Fibroblast of the aortic adventitia (primary cell): ENCODE results near the gene DYNLL1. TPM values are rescaled to one million over a fixed set of nuclear protein-coding genes. Genes with fewer than 3 reads are reported as not detected.
"Not testable (repeated sequence)": the region's sequence is repeated elsewhere in the genome, so short reads cannot be mapped to it uniquely, and the experiment has no call there.

Source experiments
- DNase-seq: peaks from one replicate; pipeline ENCODE4 v3.0.0-alpha.2; 2010; ENCODE audit warnings: low read depth
- H3K4me3 ChIP-seq: 2 replicates; pipeline ENCODE4 v1.5.1; 2011; ENCODE audit warnings: low read depth, mild to moderate bottlenecking, control low read depth, low read length, moderate library complexity
- CTCF ChIP-seq: IDR thresholded peaks from 2 replicates; pipeline ENCODE4 v1.5.1; 2011; ENCODE audit warnings: mild to moderate bottlenecking, low read length, control low read depth, inconsistent platforms; ENCODE audit not compliant: insufficient read depth
- total RNA-seq: library from RNA; depleted of rRNA; stranded (reverse); fragments of >200 nt; gene quantifications from 2 replicates; pipeline ENCODE4 v1.2.3, GENCODE V29; 2012; ENCODE audit warnings: low replicate concordance

DYNLL1 gene
- total RNA-seq, 1 donor, result 453 TPM

- no peak overlapping the region for H3K4me3 ChIP-seq
- TF ChIP-seq CTCF, result no peak
- DNase-seq, result no peak
Measured at GRCh38 chr12:120475643-120476042, 20.3 kb upstream of the DYNLL1 start.

- no peak overlapping the region for H3K4me3 ChIP-seq
- TF ChIP-seq CTCF, result no peak
- DNase-seq, result no peak
Measured at GRCh38 chr12:120479458-120479857, 16.5 kb upstream of the DYNLL1 start.

GRCh38 chr12:120480211-120480610, 15.7 kb upstream of the DYNLL1 start:
- DNase-seq, result no peak
- H3K4me3 ChIP-seq, result no peak overlapping the region
- no peak for TF ChIP-seq CTCF

GRCh38 chr12:120481022-120481767, 14.7 kb upstream of the DYNLL1 start:
- no peak for TF ChIP-seq CTCF
- H3K4me3 ChIP-seq, result no peak overlapping the region

GRCh38 chr12:120483621-120484020, 12.3 kb upstream of the DYNLL1 start:
- DNase-seq, result no peak
- H3K4me3 ChIP-seq, result no peak overlapping the region
- no peak for TF ChIP-seq CTCF

More at GRCh38 chr12:120481022-120481767, 14.7 kb upstream of the DYNLL1 start:
- DNase-seq, result no peak

- no peak overlapping the region for H3K4me3 ChIP-seq
- no peak for TF ChIP-seq CTCF
- no peak for DNase-seq
Measured at GRCh38 chr12:120485961-120486881, 9.7 kb upstream of the DYNLL1 start.

GRCh38 chr12:120487552-120487951, 8.4 kb upstream of the DYNLL1 start:
- not testable (repeated sequence) for DNase-seq, H3K4me3 ChIP-seq
